Activated CD4-positive, CD25-positive, alpha-beta regulatory T cell treated with anti-CD3 and anti-CD28 coated beads, Interleukin-2, amount 50 U/mL, for 72 hours (primary cell): ENCODE results near the gene ACOX2.

Experiments
- DNase-seq: peaks from one replicate; pipeline ENCODE4 v3.0.0; 2021

ACOX2 gene

GRCh38 chr3:58566398-58567250 lies 29.6 kb upstream of the ACOX2 start:
- DNase-seq = no peak

DNA sequence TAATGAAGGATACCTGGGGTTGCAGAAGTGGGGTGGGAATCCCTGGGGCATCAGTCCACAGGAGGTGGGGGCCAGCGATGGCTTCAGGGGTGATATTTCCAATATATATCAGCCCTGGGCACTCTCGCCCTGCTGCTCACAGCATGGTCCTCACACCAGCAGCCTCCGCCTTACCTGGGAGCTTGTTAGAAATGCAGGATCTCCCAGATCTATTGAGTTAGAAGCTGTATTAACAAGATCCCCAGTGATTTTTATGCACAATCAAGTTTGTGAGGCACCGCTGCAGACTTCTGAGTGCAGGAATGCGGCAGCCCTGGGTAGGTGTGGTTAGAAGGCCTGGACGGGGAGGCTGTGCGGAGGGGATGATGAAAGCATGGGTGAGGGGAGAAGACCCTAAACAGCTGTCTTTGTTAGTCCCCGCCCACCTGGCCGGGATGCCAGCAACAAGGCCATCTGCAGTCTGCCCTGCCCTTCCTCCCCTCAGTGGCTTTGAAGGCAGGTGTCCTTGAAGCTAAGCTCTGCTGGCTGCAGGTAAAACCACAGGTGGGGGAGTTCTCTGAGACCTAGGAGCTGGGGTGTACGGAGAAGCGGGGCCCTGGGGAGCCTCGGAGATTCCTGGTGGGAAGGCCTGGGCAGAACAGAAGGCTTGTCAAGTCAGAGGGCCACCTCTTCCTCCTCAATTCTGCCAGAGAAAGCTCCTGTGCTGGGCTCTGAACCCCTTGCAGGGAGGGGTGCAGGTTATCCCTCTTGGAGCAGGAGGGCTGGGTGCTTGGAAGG lies 28.8 kb upstream of the ACOX2 start:
- DNase-seq = no peak

- no peak for DNase-seq
These were observed 27.6 kb upstream of the ACOX2 start for GRCh38 chr3:58564456-58565160.

- DNase-seq = no peak
These were observed 27.1 kb upstream of the ACOX2 start for GRCh38 chr3:58564054-58564453.

- DNase-seq = no peak
These were observed 26.5 kb upstream of the ACOX2 start for GRCh38 chr3:58563386-58564035.

- DNase-seq = no peak
These were observed 25.5 kb upstream of the ACOX2 start for GRCh38 chr3:58562498-58562897.

GRCh38 chr3:58560771-58561311 lies 23.9 kb upstream of the ACOX2 start:
- no peak for DNase-seq

- DNase-seq = no peak
These were observed 22.6 kb upstream of the ACOX2 start for GRCh38 chr3:58559586-58559985.

DNA sequence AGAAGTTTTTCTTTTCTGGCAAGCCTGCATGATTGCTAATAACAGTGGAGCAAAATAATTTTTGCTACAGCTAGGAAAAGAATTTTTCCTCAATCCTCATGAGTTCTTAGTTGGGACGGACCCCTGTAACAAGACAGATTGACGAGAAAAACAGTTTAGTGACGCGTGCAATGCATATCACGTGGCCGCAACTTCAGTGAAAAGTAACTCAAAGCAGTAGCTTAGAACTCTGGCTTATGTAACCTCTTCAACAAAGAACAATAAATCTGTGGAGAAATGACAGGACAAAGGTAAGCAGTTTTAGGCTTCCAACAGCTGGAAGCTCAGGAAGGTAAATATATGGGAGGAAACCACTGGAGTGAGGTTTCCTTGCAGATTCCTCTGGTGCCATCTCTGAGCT lies 20.5 kb upstream of the ACOX2 start:
- DNase-seq = no peak

DNA sequence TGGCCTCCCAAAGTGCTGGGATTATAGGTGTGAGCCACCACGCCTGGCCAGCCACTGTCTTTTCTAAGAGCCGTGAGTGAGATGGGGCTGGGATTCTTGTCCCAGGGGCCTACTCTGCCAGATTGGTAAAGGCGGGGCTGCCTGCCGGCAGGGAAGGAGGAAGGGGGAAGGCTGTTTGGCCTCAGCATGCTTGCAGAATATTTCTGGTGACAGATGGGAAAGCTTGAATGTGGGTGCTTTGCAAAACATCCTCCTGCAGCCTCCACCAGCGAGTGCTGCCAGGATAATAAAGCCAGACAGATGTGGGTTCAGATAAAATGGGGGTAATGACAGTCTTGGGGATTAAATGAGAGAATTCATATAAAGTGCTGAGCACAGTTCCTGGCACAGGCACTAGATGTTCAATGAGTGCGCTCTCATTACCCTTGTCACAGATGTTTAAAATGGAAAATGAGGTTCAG lies 19.8 kb upstream of the ACOX2 start:
- DNase-seq = no peak

DNA sequence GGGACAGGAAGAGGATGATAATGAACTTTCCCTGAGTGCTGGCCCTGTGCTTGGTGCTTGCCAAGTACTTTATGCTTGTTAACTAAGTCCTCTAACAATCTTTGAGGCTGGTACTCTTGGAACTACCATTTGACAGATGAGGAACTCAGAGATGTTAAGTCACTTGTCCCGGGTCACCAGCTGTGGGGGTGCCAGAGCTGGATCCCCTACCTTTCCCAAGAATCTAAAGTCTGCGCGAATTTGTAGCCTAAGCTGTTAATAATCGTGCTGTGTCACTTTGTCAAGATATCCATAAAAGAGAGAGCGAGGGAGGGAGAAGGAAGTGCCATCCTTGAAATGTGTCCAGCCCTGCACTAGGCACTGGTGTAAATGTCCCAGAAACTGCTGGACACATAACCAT lies 19.0 kb upstream of the ACOX2 start:
- no peak for DNase-seq

GRCh38 chr3:58555203-58555602 lies 18.2 kb upstream of the ACOX2 start:
- no peak for DNase-seq

GRCh38 chr3:58553003-58553402 lies 16.0 kb upstream of the ACOX2 start:
- no peak for DNase-seq

DNA sequence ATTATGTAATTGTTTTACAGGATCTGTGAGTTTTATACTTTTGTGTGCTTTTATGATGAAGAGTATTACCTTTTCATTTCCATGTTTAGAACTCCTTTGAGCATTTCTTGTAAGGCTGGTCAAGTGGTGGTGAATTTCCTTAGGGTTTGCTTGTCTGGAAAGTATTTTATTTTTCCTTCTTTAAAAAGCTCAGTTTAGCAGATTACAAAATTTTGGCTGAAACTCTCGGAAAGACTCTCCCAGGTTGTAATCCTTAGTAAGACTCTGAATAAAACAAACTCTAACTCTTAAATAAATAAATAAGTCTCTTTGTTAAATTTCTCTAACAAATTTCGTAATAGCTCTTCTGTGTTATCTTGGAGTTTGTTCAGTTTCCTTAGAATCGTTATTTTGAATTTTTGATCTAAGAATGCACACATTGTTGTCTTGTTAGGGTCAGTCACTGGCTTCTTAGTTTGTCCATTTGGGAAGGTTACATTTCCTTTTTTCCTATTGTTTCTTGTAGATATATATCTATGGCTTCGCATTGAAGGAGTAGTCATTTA lies 14.7 kb upstream of the ACOX2 start:
- DNase-seq = no peak

DNA sequence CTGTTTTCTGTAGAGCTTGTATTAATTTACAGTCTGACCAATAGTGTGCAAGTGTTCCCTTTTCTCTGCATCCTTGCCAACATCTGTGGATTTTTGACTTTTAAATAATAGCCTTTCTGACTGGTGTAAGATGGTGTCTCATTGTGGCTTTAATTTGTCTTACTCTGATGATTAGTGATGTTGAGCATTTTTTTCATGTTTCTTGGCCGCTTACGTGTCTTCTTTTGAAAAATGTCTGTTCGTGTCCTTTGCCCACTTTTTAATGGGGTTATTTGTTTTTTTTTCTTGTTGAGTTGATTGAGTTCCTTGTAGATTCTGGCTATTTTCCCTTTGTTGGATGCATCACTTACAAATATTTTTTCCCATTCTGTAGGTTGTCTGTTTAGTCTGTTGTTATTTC lies 7.6 kb upstream of the ACOX2 start:
- DNase-seq = no peak

- no peak for DNase-seq
These were observed 3.3 kb upstream of the ACOX2 start for GRCh38 chr3:58540176-58540858.

DNA sequence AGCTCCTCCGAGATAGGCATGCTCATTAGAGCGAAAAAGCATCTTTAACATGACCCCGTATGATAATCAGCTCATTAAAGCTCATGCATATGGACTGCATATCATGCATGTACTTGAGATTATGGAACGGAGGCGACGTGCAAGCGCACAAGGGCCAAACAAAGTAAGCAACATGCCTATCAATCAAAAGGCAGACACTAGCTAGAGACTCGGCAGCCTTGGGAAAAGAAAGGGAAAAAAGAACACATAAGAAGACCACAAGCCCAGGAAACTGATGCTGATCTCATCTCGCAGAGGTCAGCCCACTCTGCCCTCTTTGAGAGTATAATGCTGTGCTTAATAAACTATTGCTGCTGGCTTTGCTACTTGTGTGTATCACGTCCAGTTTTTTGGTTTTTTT lies 2.6 kb upstream of the ACOX2 start:
- DNase-seq = no peak

- no peak for DNase-seq
These were observed 667 bp upstream of the ACOX2 start for GRCh38 chr3:58537412-58538301.

- no peak for DNase-seq
These were observed 1.2 kb downstream of the ACOX2 start for GRCh38 chr3:58535531-58536500.
